H1 (cell line): ENCODE data around the gene PEX14. TPM values are rescaled to one million over a fixed set of nuclear protein-coding genes. Genes with fewer than 3 reads are reported as not detected.

Source experiments
- CTCF ChIA-PET: fragments of 300-600 bp; sonication (Branson Sonifier 250); formaldehyde crosslinking; loops from one replicate; lab custom pipeline; 2021; ENCODE audit not compliant: partially characterized antibody; lab: Charles Lee
- POLR2A ChIA-PET: fragments of 300-600 bp; sonication (Branson Sonifier 250); formaldehyde crosslinking; loops from one replicate; lab custom pipeline; 2021; ENCODE audit warnings: inconsistent platforms; ENCODE audit not compliant: partially characterized antibody; lab: Charles Lee
- DNase-seq, 2 experiments: peaks; one replicate each; pipeline versions ENCODE4 v3.0.0 to v3.0.0-alpha.2; 2010 to 2022; ENCODE audit warnings: low spot score in 2 of 2, low read depth in 1 of 2, mixed read lengths in 1 of 2
- FAIRE-seq: peaks from 2 replicates; lab custom pipeline; 2011; peaks lifted over from hg19 to GRCh38; lab: Jason Lieb, UNC
- H2AFZ ChIP-seq: 2 replicates; pipeline ENCODE4 v1.8.1; 2012; ENCODE audit warnings: low read length, inconsistent platforms
- H2AK5ac ChIP-seq: 2 replicates; pipeline ENCODE4 v1.6.1; 2013; ENCODE audit warnings: low read depth, low read length
- H2BK120ac ChIP-seq: replicated peaks from 2 replicates; pipeline ENCODE3; 2013; ENCODE audit warnings: low read depth, low read length, inconsistent platforms
- H2BK12ac ChIP-seq: 2 replicates; pipeline ENCODE4 v1.6.1; 2013; ENCODE audit warnings: low read depth, low read length
- H2BK15ac ChIP-seq: 2 replicates; pipeline ENCODE4 v1.6.1; 2013; ENCODE audit warnings: low read length
- H2BK20ac ChIP-seq: 2 replicates; pipeline ENCODE4 v1.6.1; 2013; ENCODE audit warnings: low read length
- H2BK5ac ChIP-seq: 2 replicates; pipeline ENCODE4 v1.6.1; 2013; ENCODE audit warnings: low read depth, low read length
- H3K14ac ChIP-seq: 2 replicates; pipeline ENCODE4 v1.6.1; 2013; ENCODE audit warnings: inconsistent platforms; ENCODE audit not compliant: insufficient read length
- H3K18ac ChIP-seq: 2 replicates; pipeline ENCODE4 v1.6.1; 2013; ENCODE audit warnings: low read length; ENCODE audit errors: extremely low read depth
- H3K23ac ChIP-seq: 2 replicates; pipeline ENCODE4 v1.6.1; 2013; ENCODE audit warnings: inconsistent platforms; ENCODE audit not compliant: insufficient read length
- H3K23me2 ChIP-seq: 2 replicates; pipeline ENCODE4 v1.6.1; 2013; ENCODE audit warnings: low read depth, low read length
- H3K27ac ChIP-seq: 2 replicates; pipeline ENCODE4 v1.6.1; 2011; ENCODE audit warnings: low read depth, low read length, inconsistent platforms
- H3K27me3 ChIP-seq, 4 experiments: replicated peaks in 1 of 4; 1 replicate in 1 of 4; 2 replicates in 3 of 4; pipeline versions ENCODE4 v1.6.1 to v1.8.1; 2011 to 2013; ENCODE audit warnings: low read length in 3 of 4, mild to moderate bottlenecking in 3 of 4, inconsistent platforms in 2 of 4, mixed read lengths in 2 of 4, moderate library complexity in 1 of 4; ENCODE audit not compliant: control insufficient read depth in 3 of 4, insufficient read depth in 3 of 4; ENCODE audit errors: extremely low read depth in 1 of 4
- H3K36me3 ChIP-seq, 4 experiments: 2 replicates each; pipeline versions ENCODE4 v1.6.1 to v1.8.1; 2011 to 2013; ENCODE audit warnings: mild to moderate bottlenecking in 4 of 4, low read length in 3 of 4, moderate library complexity in 2 of 4, control low read depth in 1 of 4, inconsistent platforms in 1 of 4; ENCODE audit not compliant: insufficient read depth in 4 of 4, control insufficient read depth in 2 of 4
- H3K4ac ChIP-seq: replicated peaks from 2 replicates; pipeline ENCODE3; 2013; ENCODE audit warnings: low read length, low read depth, mixed read lengths, inconsistent platforms; ENCODE audit not compliant: insufficient read length
- H3K4me1 ChIP-seq, 4 experiments: replicated peaks in 1 of 4; 1 replicate in 1 of 4; 2 replicates in 3 of 4; pipeline versions ENCODE4 v1.6.1 to v1.8.1; 2011 to 2013; ENCODE audit warnings: low read length in 3 of 4, inconsistent platforms in 2 of 4, mixed read lengths in 1 of 4; ENCODE audit not compliant: insufficient read depth in 4 of 4, control insufficient read depth in 3 of 4
- H3K4me2 ChIP-seq, 2 experiments: 2 replicates each; pipeline versions ENCODE4 v1.6.1 to v1.8.1; 2011 to 2013; ENCODE audit warnings: low read depth in 2 of 2, low read length in 2 of 2, control low read depth in 1 of 2, inconsistent platforms in 1 of 2, mild to moderate bottlenecking in 1 of 2; ENCODE audit not compliant: insufficient read depth in 1 of 2
- H3K4me3 ChIP-seq, 4 experiments: fragments of 200-600, 300-600 bp in 1 of 4; sonication (generic), shearing (Covaris generic), sonication (Bioruptor Twin) in 1 of 4; 2 replicates each; pipeline versions ENCODE4 v1.5.1 to v1.8.1; 2011 to 2016; ENCODE audit warnings: low read length in 4 of 4, low read depth in 3 of 4, control low read depth in 2 of 4, inconsistent platforms in 2 of 4, mild to moderate bottlenecking in 2 of 4, mixed read lengths in 1 of 4, moderate library complexity in 1 of 4; ENCODE audit not compliant: insufficient read depth in 2 of 4; ENCODE audit errors: extremely low read depth in 1 of 4
- H3K56ac ChIP-seq: replicated peaks from 2 replicates; pipeline ENCODE3; 2013; ENCODE audit warnings: low read depth, mild to moderate bottlenecking, mixed read lengths, low read length, inconsistent platforms; ENCODE audit not compliant: insufficient read length
- H3K79me1 ChIP-seq: 2 replicates; pipeline ENCODE4 v1.6.1; 2013; ENCODE audit warnings: low read depth, low read length, control low read depth
- H3K79me2 ChIP-seq, 2 experiments: 2 replicates each; pipeline versions ENCODE4 v1.6.1 to v1.8.1; 2012 to 2013; ENCODE audit warnings: low read length in 2 of 2, mild to moderate bottlenecking in 2 of 2, inconsistent platforms in 1 of 2; ENCODE audit not compliant: insufficient read depth in 2 of 2, control insufficient read depth in 1 of 2
- H3K9ac ChIP-seq, 4 experiments: replicated peaks in 1 of 4; 1 replicate in 1 of 4; 2 replicates in 3 of 4; pipeline versions ENCODE4 v1.6.1 to v1.8.1; 2011 to 2013; ENCODE audit warnings: low read depth in 3 of 4, low read length in 3 of 4, control low read depth in 2 of 4, mild to moderate bottlenecking in 2 of 4, moderate library complexity in 2 of 4, inconsistent platforms in 1 of 4; ENCODE audit errors: extremely low read depth in 1 of 4
- H3K9me3 ChIP-seq, 2 experiments: 2 replicates each; pipeline versions ENCODE4 v1.6.1 to v1.8.1; 2012 to 2013; ENCODE audit warnings: mild to moderate bottlenecking in 2 of 2, moderate library complexity in 2 of 2, control low read depth in 1 of 2, inconsistent platforms in 1 of 2, low read depth in 1 of 2, low read length in 1 of 2, mixed read lengths in 1 of 2; ENCODE audit not compliant: insufficient read depth in 2 of 2
- H4K20me1 ChIP-seq, 2 experiments: replicated peaks in 1 of 2; 2 replicates each; pipeline versions ENCODE3 to v1.8.1; 2011 to 2013; ENCODE audit warnings: inconsistent platforms in 2 of 2, low read length in 2 of 2, mild to moderate bottlenecking in 1 of 2; ENCODE audit not compliant: insufficient read depth in 2 of 2, control insufficient read depth in 1 of 2
- H4K5ac ChIP-seq: 2 replicates; pipeline ENCODE4 v1.6.1; 2013; ENCODE audit warnings: low read length, low read depth, mixed read lengths, inconsistent platforms; ENCODE audit not compliant: insufficient read length
- H4K8ac ChIP-seq: 2 replicates; pipeline ENCODE4 v1.8.0; 2013; ENCODE audit warnings: mild to moderate bottlenecking, moderate library complexity, low read length, inconsistent platforms; ENCODE audit not compliant: insufficient read depth; ENCODE audit errors: extremely low read depth
- H4K91ac ChIP-seq: replicated peaks from 2 replicates; pipeline ENCODE3; 2013; ENCODE audit warnings: low read length, mixed read lengths, inconsistent platforms; ENCODE audit not compliant: insufficient read length
- CEBPB ChIP-seq: IDR thresholded peaks from 2 replicates; pipeline ENCODE4 v1.6.1; 2012; ENCODE audit warnings: low read depth, low read length
- EP300 ChIP-seq, 2 experiments: IDR thresholded peaks; 1 replicate in 1 of 2; 2 replicates in 1 of 2; pipeline ENCODE4 v1.6.1; 2011 to 2012; ENCODE audit warnings: low read depth in 2 of 2, low read length in 2 of 2, mild to moderate bottlenecking in 2 of 2, borderline replicate concordance in 1 of 2, inconsistent platforms in 1 of 2, moderate library complexity in 1 of 2
- MAFK ChIP-seq: IDR thresholded peaks from 2 replicates; pipeline ENCODE4 v1.6.1; 2012; ENCODE audit warnings: low read depth, mild to moderate bottlenecking, improper control_type of control experiment, low read length
- SP1 ChIP-seq: IDR thresholded peaks from 2 replicates; pipeline ENCODE4 v1.6.1; 2011; ENCODE audit warnings: low read depth, low read length
- WGBS, 2 experiments: shearing (Covaris generic) in 1 of 2; methylation state at CpG; one replicate each; pipeline versions ENCODE4 v1.1.6 to v1.1.7; 2013 to 2015; ENCODE audit warnings: low lambda C conversion rate in 2 of 2, mixed read lengths in 2 of 2, inconsistent platforms in 1 of 2, low coverage in 1 of 2, missing lambda C conversion rate in 1 of 2; ENCODE audit not compliant: insufficient replicate concordance in 2 of 2, insufficient coverage in 1 of 2, insufficient read length in 1 of 2; ENCODE audit errors: extremely low coverage in 1 of 2, missing lambda C conversion rate in 1 of 2; 5-methylcytosine and 5-hydroxymethylcytosine counted together
- polyA plus RNA-seq, 7 experiments: library from polyadenylated mRNA; depleted of rRNA in 3 of 7; stranded (reverse) in 5 of 7; unstranded in 2 of 7; fragments of >200 nt in 5 of 7; fragments of 200-250 nt in 2 of 7; gene quantifications; 1 replicate in 5 of 7; 2 replicates in 1 of 7; 4 replicates in 1 of 7; pipeline versions ENCODE4 v1.2.1 to v1.2.3, GENCODE V29; 2011 to 2013; ENCODE audit warnings: missing spikeins in 2 of 7, mixed read lengths in 2 of 7
- total RNA-seq: library from RNA; stranded (reverse); fragmentation: NEBNext Ultra II Directional; extraction: Animal tissue kit (Norgen Biotek cat#: 25700); gene quantifications from 2 replicates; pipeline ENCODE4 v1.2.1, GENCODE V29; 2021
- TF ChIP-seq, protein P1 (sequence below), 3 experiments: IDR thresholded peaks; 1 replicate in 2 of 3; 2 replicates in 1 of 3; pipeline versions ENCODE4 v1.5.1 to v1.6.1; 2011; ENCODE audit warnings: low read length in 3 of 3, mild to moderate bottlenecking in 3 of 3, inconsistent platforms in 2 of 3, low read depth in 1 of 3, moderate library complexity in 1 of 3; ENCODE audit not compliant: insufficient read depth in 1 of 3; ENCODE audit errors: control extremely low read depth in 1 of 3
- TF ChIP-seq, protein P2 (sequence below): IDR thresholded peaks from 2 replicates; pipeline ENCODE4 v1.6.1; 2011; ENCODE audit warnings: low read depth, mild to moderate bottlenecking, low read length; ENCODE audit not compliant: insufficient read depth

PEX14 gene
- total and polyA plus RNA-seq, 2 of the 8 experiments (the other 6 are each of a cell fraction or from before 2014, with no cell fraction given) = 13.0 to 19.8 TPM

DNA sequence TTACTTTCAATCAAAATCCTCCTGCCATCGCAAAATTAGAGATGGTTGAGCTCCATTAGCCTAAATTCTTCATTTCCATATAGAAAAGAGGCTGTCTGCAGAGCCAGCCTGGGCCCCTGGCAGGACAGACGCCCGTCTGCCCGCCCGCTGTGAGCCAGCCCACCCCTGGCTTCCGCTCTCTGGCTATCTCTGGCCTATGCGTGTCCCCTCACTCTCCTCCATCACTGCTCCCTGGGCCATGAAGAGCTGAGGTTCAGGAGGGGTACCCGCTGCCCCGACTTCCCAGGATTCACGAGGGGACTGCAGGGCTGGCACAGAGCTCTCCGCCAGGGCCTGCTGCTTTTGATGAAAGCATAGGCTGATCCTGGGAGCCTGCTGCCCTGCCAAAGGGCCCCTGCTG is 204.1 kb downstream of the PEX14 start:
- H3K79me2 ChIP-seq = no peaks in the 10 kb centered on the region
- peak overlapping the region; percentile 1; the same call in 1 of the 2 replicates for H4K8ac ChIP-seq
- no peak for FAIRE-seq
- no peaks in the 10 kb centered on the region for H3K27me3 ChIP-seq
- H3K23me2 ChIP-seq = no peaks in the 10 kb centered on the region
- 59% methylated on average over 9 of the region's 11 CpGs; no CpG with 5 or more reads in 1 of the 2 experiments for WGBS, 2 experiments
- H3K18ac ChIP-seq = peak overlapping the region; percentile 32; the same call in 1 of the 2 replicates
- no peak overlapping the region for H3K9ac ChIP-seq
- ChIA-PET POLR2A (interaction anchor here (1.1 to 1.3 kb wide), 3 partner anchors 12 to 199 kb away, joined by 3 to 5 read pairs (median 3); no protein-coding TSS in a partner anchor), CTCF (interaction anchor here (0.8 to 3.0 kb wide), 10 partner anchors 11 to 231 kb away, joined by 3 to 9 read pairs (median 4); no protein-coding TSS in a partner anchor)
- no peak overlapping the region for H3K4me2 ChIP-seq
- peak overlapping the region; percentile 84 for H4K91ac ChIP-seq
- no peak overlapping the region for H3K4ac ChIP-seq
- 0 out of 2 replicates have a peak overlapping the region, but pooled peaks have one; percentile 29 for H2BK15ac ChIP-seq
- H3K79me1 ChIP-seq = no peaks in the 10 kb centered on the region
- no peak overlapping the region for H2BK20ac ChIP-seq
- H4K20me1 ChIP-seq = peaks cover 0 to 2% of the 10 kb centered on the region in 2 experiments
- no peak overlapping the region for H2AFZ ChIP-seq
- no peak overlapping the region for H3K23ac ChIP-seq
- peak overlapping the region; percentile 6 for H4K5ac ChIP-seq
- H3K36me3 ChIP-seq = 0 out of 8 replicates have a peak, but pooled peaks cover 0 to 2% (median 0%) of the 10 kb centered on the region in 4 experiments
- H2BK120ac ChIP-seq = peak overlapping the region; percentile 68
- no peak overlapping the region for H3K14ac ChIP-seq
- DNase-seq = no peak
- H2BK5ac ChIP-seq = 0 out of 2 replicates have a peak overlapping the region, but pooled peaks have one; percentile 60
- no peak overlapping the region; the same call in 1 of the 2 replicates for H2AK5ac ChIP-seq
- no peak overlapping the region for H3K27ac ChIP-seq
- H3K4me1 ChIP-seq = peaks cover 11 to 51% (median 39%) of the 10 kb centered on the region in 4 experiments
- H3K56ac ChIP-seq = no peak overlapping the region
- H2BK12ac ChIP-seq = 0 out of 2 replicates have a peak overlapping the region, but pooled peaks have one; percentile 19
- H3K4me3 ChIP-seq = 0 out of 8 replicates have a peak overlapping the region, but pooled peaks of 1 of the 4 experiments have one; percentile 1
- H3K9me3 ChIP-seq = no peaks in the 10 kb centered on the region
- TF ChIP-seq, protein P1, sequence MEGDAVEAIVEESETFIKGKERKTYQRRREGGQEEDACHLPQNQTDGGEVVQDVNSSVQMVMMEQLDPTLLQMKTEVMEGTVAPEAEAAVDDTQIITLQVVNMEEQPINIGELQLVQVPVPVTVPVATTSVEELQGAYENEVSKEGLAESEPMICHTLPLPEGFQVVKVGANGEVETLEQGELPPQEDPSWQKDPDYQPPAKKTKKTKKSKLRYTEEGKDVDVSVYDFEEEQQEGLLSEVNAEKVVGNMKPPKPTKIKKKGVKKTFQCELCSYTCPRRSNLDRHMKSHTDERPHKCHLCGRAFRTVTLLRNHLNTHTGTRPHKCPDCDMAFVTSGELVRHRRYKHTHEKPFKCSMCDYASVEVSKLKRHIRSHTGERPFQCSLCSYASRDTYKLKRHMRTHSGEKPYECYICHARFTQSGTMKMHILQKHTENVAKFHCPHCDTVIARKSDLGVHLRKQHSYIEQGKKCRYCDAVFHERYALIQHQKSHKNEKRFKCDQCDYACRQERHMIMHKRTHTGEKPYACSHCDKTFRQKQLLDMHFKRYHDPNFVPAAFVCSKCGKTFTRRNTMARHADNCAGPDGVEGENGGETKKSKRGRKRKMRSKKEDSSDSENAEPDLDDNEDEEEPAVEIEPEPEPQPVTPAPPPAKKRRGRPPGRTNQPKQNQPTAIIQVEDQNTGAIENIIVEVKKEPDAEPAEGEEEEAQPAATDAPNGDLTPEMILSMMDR (IDR thresholded peaks at IDR 0.05; ENCODE audit: control extremely low read depth in 1 of 3, insufficient read depth in 1 of 3, low read depth in 1 of 3, low read length in 3 of 3) = no peak
- TF ChIP-seq, protein P2, sequence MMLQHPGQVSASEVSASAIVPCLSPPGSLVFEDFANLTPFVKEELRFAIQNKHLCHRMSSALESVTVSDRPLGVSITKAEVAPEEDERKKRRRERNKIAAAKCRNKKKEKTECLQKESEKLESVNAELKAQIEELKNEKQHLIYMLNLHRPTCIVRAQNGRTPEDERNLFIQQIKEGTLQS = no peak
- TF ChIP-seq EP300 (IDR thresholded peaks at IDR 0.05; ENCODE audit: borderline replicate concordance in 1 of 2, low read depth in 2 of 2, low read length in 2 of 2) (no peak), MAFK (no peak), SP1 (no peak), CEBPB (no peak)
